LNCAP (cell line): ENCODE data around the gene ENG.

ENCODE experiments used
- CTCF ChIP-seq: fragments of 450-650 bp; IDR thresholded peaks from 2 replicates; pipeline ENCODE4 v1.5.1; 2017; ENCODE audit warnings: mild to moderate bottlenecking

The ENG gene

GRCh38 chr9:127895811-127896210 is 41.4 kb upstream of the ENG start:
- TF ChIP-seq CTCF, result no peak

GRCh38 chr9:127893392-127893791 is 38.9 kb upstream of the ENG start:
- TF ChIP-seq CTCF, result no peak

- no peak for TF ChIP-seq CTCF
These were observed 38.4 kb upstream of the ENG start for GRCh38 chr9:127892831-127893230.

- no peak for TF ChIP-seq CTCF
These were observed 35.6 kb upstream of the ENG start for GRCh38 chr9:127890053-127890452.

- TF ChIP-seq CTCF, result no peak
These were observed 33.3 kb upstream of the ENG start for GRCh38 chr9:127887792-127888191.

GRCh38 chr9:127886401-127886972 is 32.0 kb upstream of the ENG start:
- TF ChIP-seq CTCF, result no peak

GRCh38 chr9:127885508-127886281 is 31.2 kb upstream of the ENG start:
- no peak for TF ChIP-seq CTCF
